HG03045 (cell line): ENCODE data around the gene FGD3.
"Not testable (repeated sequence)": the region's sequence is repeated elsewhere in the genome, so short reads cannot be mapped to it uniquely, and the experiment has no call there.

ENCODE experiments used
- ATAC-seq: cut with Tn5 transposase; IDR thresholded peaks from one replicate; pipeline ENCODE4 v1.9.1; 2021; ENCODE audit warnings: mild to moderate bottlenecking, moderate library complexity; ENCODE audit not compliant: unreplicated experiment

Gene FGD3

GRCh38 chr9:93004561-93004960 is 57.2 kb downstream of the FGD3 start:
- no peak for ATAC-seq

- no peak for ATAC-seq
These were observed 58.6 kb downstream of the FGD3 start for GRCh38 chr9:93005876-93006275.

GRCh38 chr9:93007529-93008058 is 60.3 kb downstream of the FGD3 start:
- ATAC-seq = no peak

GRCh38 chr9:93008457-93008856 is 61.1 kb downstream of the FGD3 start:
- no peak for ATAC-seq

GRCh38 chr9:93009337-93010015 is 62.2 kb downstream of the FGD3 start:
- no peak for ATAC-seq

GRCh38 chr9:93010056-93010455 is 62.7 kb downstream of the FGD3 start:
- ATAC-seq = no peak

GRCh38 chr9:93010704-93011103 is 63.4 kb downstream of the FGD3 start:
- no peak for ATAC-seq

- ATAC-seq = no peak
These were observed 63.8 kb downstream of the FGD3 start for GRCh38 chr9:93011114-93011513.

GRCh38 chr9:93012963-93013855 is 65.9 kb downstream of the FGD3 start:
- ATAC-seq = no peak

GRCh38 chr9:93013856-93014582 is 66.7 kb downstream of the FGD3 start:
- ATAC-seq = no peak

- ATAC-seq = not testable (repeated sequence)
These were observed 67.9 kb downstream of the FGD3 start for GRCh38 chr9:93015190-93015589.

GRCh38 chr9:93017621-93018020 is 70.3 kb downstream of the FGD3 start:
- no peak for ATAC-seq

GRCh38 chr9:93020151-93020550 is 72.8 kb downstream of the FGD3 start:
- ATAC-seq = no peak

- ATAC-seq = no peak
These were observed 73.7 kb downstream of the FGD3 start for GRCh38 chr9:93020771-93021670.

GRCh38 chr9:93022066-93022465 is 74.7 kb downstream of the FGD3 start:
- no peak for ATAC-seq

GRCh38 chr9:93022721-93023520 is 75.6 kb downstream of the FGD3 start:
- ATAC-seq = no peak

- ATAC-seq = no peak
These were observed 76.1 kb downstream of the FGD3 start for GRCh38 chr9:93023521-93023815.

- no peak for ATAC-seq
These were observed 77.3 kb downstream of the FGD3 start for GRCh38 chr9:93024646-93024910.

GRCh38 chr9:93024986-93025630 is 77.8 kb downstream of the FGD3 start:
- ATAC-seq = no peak
